Esophagus squamous epithelium (tissue), 4 donors: Measurements from ENCODE around the gene MAP3K9.

Experiments
- POLR2A ChIP-seq, 4 donors: fragments of 450-650 bp; IDR thresholded peaks; one replicate each; pipeline ENCODE4 v1.6.1; 2017; ENCODE audit warnings: antibody characterized with exemption in 4 of 4, mild to moderate bottlenecking in 4 of 4, moderate library complexity in 3 of 4
- TF ChIP-seq, protein P1 (sequence below), 6 experiments: fragments of 450-650 bp in 4 of 6; fragments of 200-600 bp in 2 of 6; sonication (generic) in 2 of 6; IDR thresholded peaks; one replicate each; pipeline ENCODE4 v1.5.1; 2016 to 2019; ENCODE audit warnings: antibody characterized with exemption in 6 of 6, mild to moderate bottlenecking in 4 of 6, moderate library complexity in 4 of 6

- TF ChIP-seq, protein P1, sequence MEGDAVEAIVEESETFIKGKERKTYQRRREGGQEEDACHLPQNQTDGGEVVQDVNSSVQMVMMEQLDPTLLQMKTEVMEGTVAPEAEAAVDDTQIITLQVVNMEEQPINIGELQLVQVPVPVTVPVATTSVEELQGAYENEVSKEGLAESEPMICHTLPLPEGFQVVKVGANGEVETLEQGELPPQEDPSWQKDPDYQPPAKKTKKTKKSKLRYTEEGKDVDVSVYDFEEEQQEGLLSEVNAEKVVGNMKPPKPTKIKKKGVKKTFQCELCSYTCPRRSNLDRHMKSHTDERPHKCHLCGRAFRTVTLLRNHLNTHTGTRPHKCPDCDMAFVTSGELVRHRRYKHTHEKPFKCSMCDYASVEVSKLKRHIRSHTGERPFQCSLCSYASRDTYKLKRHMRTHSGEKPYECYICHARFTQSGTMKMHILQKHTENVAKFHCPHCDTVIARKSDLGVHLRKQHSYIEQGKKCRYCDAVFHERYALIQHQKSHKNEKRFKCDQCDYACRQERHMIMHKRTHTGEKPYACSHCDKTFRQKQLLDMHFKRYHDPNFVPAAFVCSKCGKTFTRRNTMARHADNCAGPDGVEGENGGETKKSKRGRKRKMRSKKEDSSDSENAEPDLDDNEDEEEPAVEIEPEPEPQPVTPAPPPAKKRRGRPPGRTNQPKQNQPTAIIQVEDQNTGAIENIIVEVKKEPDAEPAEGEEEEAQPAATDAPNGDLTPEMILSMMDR (IDR thresholded peaks at IDR 0.05): no peak
- no peak for TF ChIP-seq POLR2A (IDR thresholded peaks at IDR 0.05)
Measured at GRCh38 chr14:70698288-70698687, 111.0 kb downstream of the MAP3K9 start.
